HCT116 (cell line): ENCODE results near the gene MRPL1.
A peak's percentile ranks its signal among the peaks of the same experiment; 100 is the strongest.

Experiments used
- CBX3 ChIP-seq: IDR thresholded peaks from 2 replicates; pipeline ENCODE4 v1.6.1; 2012; ENCODE audit warnings: low read depth
- CEBPB ChIP-seq: IDR thresholded peaks from 2 replicates; pipeline ENCODE4 v1.6.1; 2012; ENCODE audit warnings: low read depth
- EZH2 ChIP-seq: fragments of 200-600 bp; sonication (generic); IDR thresholded peaks from 2 replicates; pipeline ENCODE4 v1.6.1; 2017; ENCODE audit warnings: antibody characterized with exemption, mixed run types
- EZH2phosphoT487 ChIP-seq: fragments of 200-600 bp; IDR thresholded peaks from 2 replicates; pipeline ENCODE4 v1.6.1; 2018; ENCODE audit warnings: antibody characterized with exemption, borderline replicate concordance
- MAX ChIP-seq: IDR thresholded peaks from 2 replicates; pipeline ENCODE4 v1.6.1; 2012
- POLR2A ChIP-seq: IDR thresholded peaks from 2 replicates; pipeline ENCODE4 v1.7.0; 2011; ENCODE audit warnings: borderline replicate concordance; ENCODE audit not compliant: insufficient read depth, insufficient read length; ENCODE audit errors: extremely low read depth
- POLR2AphosphoS5 ChIP-seq: IDR thresholded peaks from 2 replicates; pipeline ENCODE4 v1.6.1; 2011; ENCODE audit warnings: mild to moderate bottlenecking, low read depth, low read length, moderate library complexity
- RAD21 ChIP-seq: IDR thresholded peaks from 2 replicates; pipeline ENCODE4 v1.6.1; 2012; ENCODE audit warnings: low read depth, mild to moderate bottlenecking
- REST ChIP-seq: IDR thresholded peaks from 2 replicates; pipeline ENCODE4 v1.6.1; 2012; ENCODE audit warnings: low read depth
- TCF7L2 ChIP-seq: IDR thresholded peaks from 2 replicates; pipeline ENCODE4 v1.7.0; 2011; ENCODE audit warnings: borderline replicate concordance, inconsistent platforms; ENCODE audit not compliant: insufficient read depth, insufficient read length; ENCODE audit errors: extremely low read depth
- ZNF274 ChIP-seq: fragments of 200-500 bp; sonication (Bioruptor generic); IDR thresholded peaks from 2 replicates; pipeline ENCODE4 v1.6.1; 2014; ENCODE audit warnings: mild to moderate bottlenecking, low read depth, low read length, inconsistent platforms
- TF ChIP-seq, protein P1 (sequence below), 3 experiments: fragments of 200-600 bp in 1 of 3; sonication (generic) in 1 of 3; IDR thresholded peaks in 2 of 3; conservative IDR thresholded peaks in 1 of 3; 2 replicates each; pipeline ENCODE4 v1.5.1; 2012 to 2017; ENCODE audit warnings: low read depth in 2 of 3, low read length in 2 of 3, antibody characterized with exemption in 1 of 3, borderline replicate concordance in 1 of 3, control low read depth in 1 of 3, mild to moderate bottlenecking in 1 of 3, mixed read lengths in 1 of 3, mixed run types in 1 of 3, moderate library complexity in 1 of 3; ENCODE audit not compliant: insufficient read depth in 1 of 3

- TF ChIP-seq RAD21 (no peak), CEBPB (no peak), TCF7L2 (no peak), MAX (peak; percentile 32; the same call in 1 of the 2 replicates), EZH2 (no peak), POLR2A (no peak), CBX3 (no peak), POLR2AphosphoS5 (no peak; the same call in 1 of the 2 replicates), REST (no peak), EZH2phosphoT487 (no peak), ZNF274 (no peak)
- TF ChIP-seq, protein P1, sequence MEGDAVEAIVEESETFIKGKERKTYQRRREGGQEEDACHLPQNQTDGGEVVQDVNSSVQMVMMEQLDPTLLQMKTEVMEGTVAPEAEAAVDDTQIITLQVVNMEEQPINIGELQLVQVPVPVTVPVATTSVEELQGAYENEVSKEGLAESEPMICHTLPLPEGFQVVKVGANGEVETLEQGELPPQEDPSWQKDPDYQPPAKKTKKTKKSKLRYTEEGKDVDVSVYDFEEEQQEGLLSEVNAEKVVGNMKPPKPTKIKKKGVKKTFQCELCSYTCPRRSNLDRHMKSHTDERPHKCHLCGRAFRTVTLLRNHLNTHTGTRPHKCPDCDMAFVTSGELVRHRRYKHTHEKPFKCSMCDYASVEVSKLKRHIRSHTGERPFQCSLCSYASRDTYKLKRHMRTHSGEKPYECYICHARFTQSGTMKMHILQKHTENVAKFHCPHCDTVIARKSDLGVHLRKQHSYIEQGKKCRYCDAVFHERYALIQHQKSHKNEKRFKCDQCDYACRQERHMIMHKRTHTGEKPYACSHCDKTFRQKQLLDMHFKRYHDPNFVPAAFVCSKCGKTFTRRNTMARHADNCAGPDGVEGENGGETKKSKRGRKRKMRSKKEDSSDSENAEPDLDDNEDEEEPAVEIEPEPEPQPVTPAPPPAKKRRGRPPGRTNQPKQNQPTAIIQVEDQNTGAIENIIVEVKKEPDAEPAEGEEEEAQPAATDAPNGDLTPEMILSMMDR (IDR thresholded peaks at IDR 0.05 in 2 of 3, conservative IDR thresholded peaks at IDR 0.05 in 1 of 3; ENCODE audit: borderline replicate concordance in 1 of 3, insufficient read depth in 1 of 3, low read depth in 2 of 3, low read length in 2 of 3) = no peak
Measured at GRCh38 chr4:77818602-77819403, 43.8 kb upstream of the MRPL1 start, which contains the start of gene CNOT6L.
